Measurements from ENCODE around the gene TRPC6.
"Not testable (repeated sequence)": the region's sequence is repeated elsewhere in the genome, so short reads cannot be mapped to it uniquely, and the experiment has no call there.

Gene TRPC6

DNA sequence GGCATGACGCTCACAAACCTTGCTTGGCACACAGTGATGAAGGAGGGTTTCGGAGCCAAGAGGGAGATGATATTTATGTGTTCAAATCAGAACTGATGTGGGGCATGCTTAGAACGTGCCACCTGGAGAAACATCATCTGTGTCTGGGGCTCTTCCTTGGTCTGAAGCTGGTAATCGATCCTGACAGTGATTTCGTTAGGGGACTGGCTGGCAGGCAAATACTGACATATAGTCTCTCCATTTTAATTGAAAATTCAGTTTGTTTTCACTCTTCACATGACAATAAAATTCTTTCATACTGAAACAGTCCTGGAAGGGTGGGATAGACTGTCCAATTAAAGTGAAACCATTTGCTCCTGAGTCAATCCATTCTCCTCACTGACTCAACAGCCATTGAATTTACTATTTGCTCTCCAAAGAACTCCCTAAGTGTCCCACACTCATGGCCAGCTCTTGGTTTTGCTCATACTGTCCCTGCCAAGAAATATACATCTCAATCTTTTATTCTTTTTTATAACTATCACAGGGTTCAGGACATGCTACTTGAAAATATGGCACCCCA is 134.8 kb downstream of the TRPC6 start:
- Mint-ChIP-seq H3K4me3 (no peak overlapping the region), H3K4me1 (ENCODE audit: low read depth) (no peaks in the 10 kb centered on the region), H3K27ac (no peak overlapping the region), H3K36me3 (ENCODE audit: low read depth) (no peaks in the 10 kb centered on the region), H3K9me3 (peaks cover 2% of the 10 kb centered on the region), H3K27me3 (no peaks in the 10 kb centered on the region)
- no peak for DNase-seq

DNA sequence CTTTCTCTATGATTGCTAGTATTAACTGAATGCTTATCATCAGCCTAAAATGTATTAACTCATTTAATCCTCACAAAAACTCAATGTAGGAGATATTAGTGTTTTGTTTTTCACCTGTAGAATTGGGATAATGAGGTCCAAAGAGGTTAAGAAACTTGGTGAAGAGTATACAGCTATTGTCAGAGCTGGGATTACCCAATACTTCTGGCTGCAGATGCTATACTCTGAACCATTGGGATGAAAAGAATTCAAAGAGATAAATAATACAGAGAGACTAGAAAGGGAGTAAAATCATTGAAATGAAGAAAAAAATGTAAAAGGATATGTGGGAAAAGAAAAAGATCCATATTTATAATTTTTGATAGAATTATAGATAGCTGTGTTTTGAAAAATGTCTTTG is 137.1 kb downstream of the TRPC6 start:
- H3K27me3 Mint-ChIP-seq, result no peaks in the 10 kb centered on the region

GRCh38 chr11:101446238-101446637 is 137.6 kb downstream of the TRPC6 start:
- H3K4me3 Mint-ChIP-seq, result no peak overlapping the region
- DNase-seq, result no peak
- H3K36me3 Mint-ChIP-seq (ENCODE audit: low read depth), result no peaks in the 10 kb centered on the region
- H3K27ac Mint-ChIP-seq, result no peak overlapping the region
- no peaks in the 10 kb centered on the region for H3K4me1 Mint-ChIP-seq (ENCODE audit: low read depth)
- no peaks in the 10 kb centered on the region for H3K27me3 Mint-ChIP-seq
- H3K9me3 Mint-ChIP-seq, result peaks cover 3% of the 10 kb centered on the region

More for the DNA sequence above, 137.1 kb downstream of the TRPC6 start:
- H3K9me3 Mint-ChIP-seq, result peaks cover 3% of the 10 kb centered on the region
- H3K36me3 Mint-ChIP-seq (ENCODE audit: low read depth), result no peaks in the 10 kb centered on the region
- H3K27ac Mint-ChIP-seq, result no peak overlapping the region
- no peaks in the 10 kb centered on the region for H3K4me1 Mint-ChIP-seq (ENCODE audit: low read depth)
- no peak overlapping the region for H3K4me3 Mint-ChIP-seq
- DNase-seq, result no peak

- peaks cover 3% of the 10 kb centered on the region for H3K9me3 Mint-ChIP-seq
Observed at GRCh38 chr11:101445761-101446160, 138.0 kb downstream of the TRPC6 start.

GRCh38 chr11:101444851-101445250 is 139.0 kb downstream of the TRPC6 start:
- Mint-ChIP-seq H3K27ac (no peak overlapping the region), H3K27me3 (no peaks in the 10 kb centered on the region), H3K4me3 (no peak overlapping the region), H3K4me1 (ENCODE audit: low read depth) (no peaks in the 10 kb centered on the region), H3K36me3 (ENCODE audit: low read depth) (no peaks in the 10 kb centered on the region), H3K9me3 (peaks cover 3% of the 10 kb centered on the region)
- DNase-seq, result no peak

More at GRCh38 chr11:101445761-101446160, 138.0 kb downstream of the TRPC6 start:
- no peak for DNase-seq
- no peaks in the 10 kb centered on the region for H3K4me1 Mint-ChIP-seq (ENCODE audit: low read depth)
- no peaks in the 10 kb centered on the region for H3K27me3 Mint-ChIP-seq
- no peaks in the 10 kb centered on the region for H3K36me3 Mint-ChIP-seq (ENCODE audit: low read depth)
- no peak overlapping the region for H3K4me3 Mint-ChIP-seq
- H3K27ac Mint-ChIP-seq, result no peak overlapping the region

GRCh38 chr11:101444164-101444563 is 139.6 kb downstream of the TRPC6 start:
- H3K27me3 Mint-ChIP-seq, result no peaks in the 10 kb centered on the region
- peaks cover 3% of the 10 kb centered on the region for H3K9me3 Mint-ChIP-seq
- no peak for DNase-seq
- H3K4me1 Mint-ChIP-seq (ENCODE audit: low read depth), result no peaks in the 10 kb centered on the region
- H3K27ac Mint-ChIP-seq, result no peak overlapping the region
- H3K4me3 Mint-ChIP-seq, result no peak overlapping the region
- no peaks in the 10 kb centered on the region for H3K36me3 Mint-ChIP-seq (ENCODE audit: low read depth)

DNA sequence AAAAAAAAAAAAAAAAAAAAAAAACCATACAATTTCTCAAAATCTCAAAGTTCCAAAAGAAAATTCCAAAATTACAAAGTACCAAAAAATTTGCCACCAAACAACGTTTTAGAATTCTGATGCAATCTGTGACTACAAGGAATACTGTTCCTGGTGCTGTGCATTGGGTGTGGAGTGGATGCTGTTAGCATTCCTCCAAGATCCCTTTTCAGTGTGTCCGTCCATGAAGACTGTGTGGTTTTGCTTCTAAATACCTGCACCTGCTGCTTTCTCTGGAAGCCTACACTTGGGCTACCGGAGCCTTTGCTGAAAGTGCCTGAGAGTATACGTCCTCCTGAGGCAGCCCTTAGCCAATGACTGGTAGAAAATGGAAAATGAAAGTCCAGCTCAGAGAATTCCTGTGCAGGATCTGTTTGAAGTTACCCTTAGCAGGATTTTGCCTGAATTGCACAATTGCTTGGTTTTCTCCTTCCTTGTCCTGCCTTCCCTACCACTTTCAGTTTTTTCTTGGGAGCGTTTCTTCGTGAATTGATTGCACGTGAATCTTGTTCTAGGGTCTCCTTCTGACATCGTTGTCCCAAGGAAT is 140.8 kb downstream of the TRPC6 start:
- no peak for DNase-seq
- no peaks in the 10 kb centered on the region for H3K4me1 Mint-ChIP-seq (ENCODE audit: low read depth)
- H3K27ac Mint-ChIP-seq, result no peak overlapping the region
- H3K9me3 Mint-ChIP-seq, result peaks cover 3% of the 10 kb centered on the region
- H3K27me3 Mint-ChIP-seq, result no peaks in the 10 kb centered on the region
- H3K4me3 Mint-ChIP-seq, result no peak overlapping the region
- no peaks in the 10 kb centered on the region for H3K36me3 Mint-ChIP-seq (ENCODE audit: low read depth)

DNA sequence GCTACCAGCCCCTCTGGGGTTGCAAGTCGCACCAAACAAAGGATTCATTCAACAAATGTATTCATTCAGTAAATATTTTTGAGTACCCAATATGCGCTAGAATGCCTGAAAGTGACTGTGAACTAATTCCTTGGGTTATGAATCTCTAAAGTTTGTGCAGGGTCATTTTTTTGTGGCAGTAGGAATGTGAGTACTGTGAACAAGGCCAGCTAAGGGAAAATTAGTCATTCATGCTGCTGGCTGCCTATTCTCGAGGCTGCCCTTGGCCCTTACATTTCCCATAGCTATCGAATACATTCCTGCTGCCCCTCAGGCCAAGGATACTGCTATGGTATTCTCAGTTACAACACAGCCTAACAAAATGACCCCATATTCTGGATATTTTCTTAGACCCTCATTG is 141.6 kb downstream of the TRPC6 start:
- no peaks in the 10 kb centered on the region for H3K36me3 Mint-ChIP-seq (ENCODE audit: low read depth)
- no peaks in the 10 kb centered on the region for H3K27me3 Mint-ChIP-seq
- DNase-seq, result no peak

DNA sequence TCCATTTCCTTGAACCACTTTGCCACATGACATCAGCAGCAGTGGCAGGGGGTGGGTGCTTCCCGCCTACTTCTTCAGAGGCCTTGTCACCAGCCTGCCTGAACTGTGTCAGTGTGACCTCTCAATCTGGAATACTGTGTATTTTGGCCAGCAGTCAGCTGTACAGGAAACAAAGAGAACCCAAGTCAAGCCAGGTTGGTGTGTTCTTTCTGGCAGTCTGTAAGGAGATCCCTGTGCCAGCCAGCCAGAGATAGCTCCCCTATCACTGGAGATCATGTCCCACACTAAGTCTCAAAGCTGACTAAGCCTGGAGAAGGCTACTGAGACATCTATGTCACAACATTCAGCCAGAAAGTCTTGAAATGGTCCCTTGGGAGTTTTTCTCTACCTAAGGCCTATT is 142.1 kb downstream of the TRPC6 start:
- Mint-ChIP-seq H3K27ac (no peak overlapping the region), H3K27me3 (no peaks in the 10 kb centered on the region), H3K4me3 (no peak overlapping the region), H3K4me1 (ENCODE audit: low read depth) (no peaks in the 10 kb centered on the region), H3K9me3 (peaks cover 3% of the 10 kb centered on the region), H3K36me3 (ENCODE audit: low read depth) (no peaks in the 10 kb centered on the region)
- no peak for DNase-seq

More for the DNA sequence above, 141.6 kb downstream of the TRPC6 start:
- Mint-ChIP-seq H3K4me3 (no peak overlapping the region), H3K27ac (no peak overlapping the region), H3K9me3 (peaks cover 3% of the 10 kb centered on the region), H3K4me1 (ENCODE audit: low read depth) (no peaks in the 10 kb centered on the region)

- DNase-seq, result no peak
- Mint-ChIP-seq H3K27me3 (no peaks in the 10 kb centered on the region), H3K27ac (no peak overlapping the region), H3K4me1 (ENCODE audit: low read depth) (no peaks in the 10 kb centered on the region), H3K9me3 (peaks cover 3% of the 10 kb centered on the region), H3K36me3 (ENCODE audit: low read depth) (no peaks in the 10 kb centered on the region), H3K4me3 (no peak overlapping the region)
Observed at GRCh38 chr11:101439488-101439887, 144.3 kb downstream of the TRPC6 start.

- not testable (repeated sequence) for H3K36me3 Mint-ChIP-seq (ENCODE audit: low read depth); DNase-seq; H3K9me3 Mint-ChIP-seq; H3K4me1 Mint-ChIP-seq (ENCODE audit: low read depth); H3K27me3 Mint-ChIP-seq; H3K4me3 Mint-ChIP-seq; H3K27ac Mint-ChIP-seq
Observed at GRCh38 chr11:101438708-101439107, 145.1 kb downstream of the TRPC6 start.

- H3K27ac Mint-ChIP-seq, result no peak overlapping the region
- no peaks in the 10 kb centered on the region for H3K9me3 Mint-ChIP-seq
- H3K4me3 Mint-ChIP-seq, result no peak overlapping the region
- H3K27me3 Mint-ChIP-seq, result no peaks in the 10 kb centered on the region
- H3K4me1 Mint-ChIP-seq (ENCODE audit: low read depth), result no peaks in the 10 kb centered on the region
- no peaks in the 10 kb centered on the region for H3K36me3 Mint-ChIP-seq (ENCODE audit: low read depth)
- DNase-seq, result no peak
Observed at GRCh38 chr11:101438126-101438525, 145.7 kb downstream of the TRPC6 start.

- H3K4me1 Mint-ChIP-seq (ENCODE audit: low read depth), result no peaks in the 10 kb centered on the region
- H3K36me3 Mint-ChIP-seq (ENCODE audit: low read depth), result no peaks in the 10 kb centered on the region
- H3K9me3 Mint-ChIP-seq, result peaks cover 8% of the 10 kb centered on the region
- no peaks in the 10 kb centered on the region for H3K27me3 Mint-ChIP-seq
- H3K27ac Mint-ChIP-seq, result no peak overlapping the region
- no peak for DNase-seq
- H3K4me3 Mint-ChIP-seq, result no peak overlapping the region
Observed at GRCh38 chr11:101436511-101437142, 147.2 kb downstream of the TRPC6 start.

GRCh38 chr11:101435408-101435973 is 148.3 kb downstream of the TRPC6 start:
- H3K27ac Mint-ChIP-seq, result no peak overlapping the region
- no peaks in the 10 kb centered on the region for H3K27me3 Mint-ChIP-seq
- H3K4me3 Mint-ChIP-seq, result no peak overlapping the region
- H3K36me3 Mint-ChIP-seq (ENCODE audit: low read depth), result no peaks in the 10 kb centered on the region
- H3K4me1 Mint-ChIP-seq (ENCODE audit: low read depth), result no peaks in the 10 kb centered on the region
- no peak for DNase-seq
- H3K9me3 Mint-ChIP-seq, result peaks cover 13% of the 10 kb centered on the region

DNA sequence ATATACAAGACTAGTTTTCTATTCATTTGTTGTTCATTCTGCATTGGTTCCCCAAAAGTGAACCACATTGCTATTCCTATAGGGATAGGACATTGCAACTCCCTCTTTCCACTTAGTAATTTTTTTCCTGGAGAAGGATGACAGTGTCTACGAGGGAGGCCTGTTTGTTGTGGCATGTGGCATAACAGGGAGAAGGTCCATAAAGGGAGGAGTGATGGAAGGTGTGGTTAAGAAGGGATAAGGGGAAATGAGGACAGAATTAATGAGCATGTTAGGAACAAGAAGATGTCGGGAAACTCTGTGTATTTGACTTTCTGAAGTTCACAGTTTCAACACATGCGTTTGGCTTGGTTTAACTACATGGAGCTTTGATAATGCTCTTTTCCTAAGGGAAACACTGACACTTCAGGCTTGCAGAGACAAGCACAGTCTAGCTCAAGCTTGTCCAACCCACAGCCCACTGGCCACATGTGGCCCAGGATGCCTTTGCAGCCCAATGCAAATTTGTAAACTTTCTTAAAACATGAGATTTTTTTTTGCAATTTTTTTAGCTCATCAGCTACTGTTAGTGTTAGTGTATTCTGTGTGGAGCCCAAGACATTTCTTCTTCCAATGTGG is 149.7 kb downstream of the TRPC6 start:
- H3K27me3 Mint-ChIP-seq, result no peaks in the 10 kb centered on the region
- H3K4me3 Mint-ChIP-seq, result no peak overlapping the region
- no peaks in the 10 kb centered on the region for H3K36me3 Mint-ChIP-seq (ENCODE audit: low read depth)
- H3K4me1 Mint-ChIP-seq (ENCODE audit: low read depth), result no peaks in the 10 kb centered on the region
- H3K27ac Mint-ChIP-seq, result no peak overlapping the region
- peaks cover 25% of the 10 kb centered on the region for H3K9me3 Mint-ChIP-seq
- no peak for DNase-seq

Measured in activated T-cell treated with anti-CD3 and anti-CD28 coated beads, Interleukin-2, amount 50 U/mL, for 24 hours (primary cell).